Ishikawa (cell line): Measurements from ENCODE around the gene TBC1D2.

Experiments
- CEBPB ChIP-seq: IDR thresholded peaks from 2 replicates; pipeline ENCODE4 v1.6.1; 2012
- EP300 ChIP-seq: IDR thresholded peaks from 2 replicates; pipeline ENCODE4 v1.6.1; 2012; ENCODE audit warnings: borderline replicate concordance
- MAX ChIP-seq: IDR thresholded peaks from 2 replicates; pipeline ENCODE4 v1.6.1; 2012
- RAD21 ChIP-seq: IDR thresholded peaks from 2 replicates; pipeline ENCODE4 v1.6.1; 2012; ENCODE audit warnings: low read depth
- TAF1 ChIP-seq: IDR thresholded peaks from 2 replicates; pipeline ENCODE4 v1.6.1; 2012; ENCODE audit warnings: low read depth, mild to moderate bottlenecking
- TEAD4 ChIP-seq: IDR thresholded peaks from 2 replicates; pipeline ENCODE4 v1.6.1; 2012
- TF ChIP-seq, protein P1 (sequence below): IDR thresholded peaks from 2 replicates; pipeline ENCODE4 v1.6.1; 2012

GRCh38 chr9:98185021-98185567, 70.4 kb downstream of the TBC1D2 start:
- TF ChIP-seq RAD21 = no peak
- no peak for TF ChIP-seq CEBPB
- TF ChIP-seq EP300 = no peak
- TF ChIP-seq MAX = no peak
- TF ChIP-seq TEAD4 = no peak
- TF ChIP-seq, protein P1, sequence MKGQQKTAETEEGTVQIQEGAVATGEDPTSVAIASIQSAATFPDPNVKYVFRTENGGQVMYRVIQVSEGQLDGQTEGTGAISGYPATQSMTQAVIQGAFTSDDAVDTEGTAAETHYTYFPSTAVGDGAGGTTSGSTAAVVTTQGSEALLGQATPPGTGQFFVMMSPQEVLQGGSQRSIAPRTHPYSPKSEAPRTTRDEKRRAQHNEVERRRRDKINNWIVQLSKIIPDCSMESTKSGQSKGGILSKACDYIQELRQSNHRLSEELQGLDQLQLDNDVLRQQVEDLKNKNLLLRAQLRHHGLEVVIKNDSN = no peak
- no peak for TF ChIP-seq TAF1
